ENCODE measurements around the gene BRDT. TPM values are rescaled to one million over a fixed set of nuclear protein-coding genes. Genes with fewer than 3 reads are reported as not detected.

Gene BRDT
- total RNA-seq, 1 experiment from 2014 or later, result 0.13 TPM

DNA sequence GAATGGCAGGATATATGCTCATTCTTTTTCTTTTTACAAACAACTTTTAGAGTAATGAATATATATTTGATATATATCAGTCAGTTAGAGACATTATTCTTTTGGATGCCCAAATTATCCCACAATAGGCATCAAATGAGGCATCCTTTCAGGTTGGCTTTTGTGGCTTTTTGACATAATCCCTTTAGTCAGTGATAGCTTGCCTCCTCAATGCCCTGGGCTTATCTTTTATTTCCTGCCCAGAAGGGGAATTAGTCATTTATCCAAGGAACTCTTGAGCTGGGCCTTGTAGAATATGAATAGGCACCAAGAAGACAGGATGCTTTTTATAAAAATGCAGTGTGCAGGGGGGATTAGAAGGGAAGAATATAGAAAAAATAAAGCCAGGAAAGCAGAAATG is 102.7 kb downstream of the BRDT start:
- Mint-ChIP-seq H3K27ac (no peak overlapping the region), H3K9me3 (no peaks in the 10 kb centered on the region), H3K4me3 (no peak overlapping the region), H3K27me3 (ENCODE audit: low read depth) (no peaks in the 10 kb centered on the region), H3K36me3 (no peaks in the 10 kb centered on the region), H3K4me1 (no peaks in the 10 kb centered on the region)
- ATAC-seq (no peak), DNase-seq (ENCODE audit: low spot score) (no peak)
- ChIA-PET POLR2A (no interaction called here), CTCF (no interaction called here)
- no peak for TF ChIP-seq EMX1 (CRISPR knock-in tag; IDR thresholded peaks at IDR 0.05)
- TF ChIP-seq, protein P1, sequence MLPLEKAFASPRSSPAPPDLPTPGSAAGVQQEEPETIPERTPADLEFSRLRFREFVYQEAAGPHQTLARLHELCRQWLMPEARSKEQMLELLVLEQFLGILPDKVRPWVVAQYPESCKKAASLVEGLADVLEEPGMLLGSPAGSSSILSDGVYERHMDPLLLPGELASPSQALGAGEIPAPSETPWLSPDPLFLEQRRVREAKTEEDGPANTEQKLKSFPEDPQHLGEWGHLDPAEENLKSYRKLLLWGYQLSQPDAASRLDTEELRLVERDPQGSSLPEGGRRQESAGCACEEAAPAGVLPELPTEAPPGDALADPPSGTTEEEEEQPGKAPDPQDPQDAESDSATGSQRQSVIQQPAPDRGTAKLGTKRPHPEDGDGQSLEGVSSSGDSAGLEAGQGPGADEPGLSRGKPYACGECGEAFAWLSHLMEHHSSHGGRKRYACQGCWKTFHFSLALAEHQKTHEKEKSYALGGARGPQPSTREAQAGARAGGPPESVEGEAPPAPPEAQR (CRISPR knock-in tag; IDR thresholded peaks at IDR 0.05), result no peak
- no peak for TF ChIP-seq GTF2I (CRISPR knock-in tag; conservative IDR thresholded peaks at IDR 0.05)
- TF ChIP-seq, protein P2, sequence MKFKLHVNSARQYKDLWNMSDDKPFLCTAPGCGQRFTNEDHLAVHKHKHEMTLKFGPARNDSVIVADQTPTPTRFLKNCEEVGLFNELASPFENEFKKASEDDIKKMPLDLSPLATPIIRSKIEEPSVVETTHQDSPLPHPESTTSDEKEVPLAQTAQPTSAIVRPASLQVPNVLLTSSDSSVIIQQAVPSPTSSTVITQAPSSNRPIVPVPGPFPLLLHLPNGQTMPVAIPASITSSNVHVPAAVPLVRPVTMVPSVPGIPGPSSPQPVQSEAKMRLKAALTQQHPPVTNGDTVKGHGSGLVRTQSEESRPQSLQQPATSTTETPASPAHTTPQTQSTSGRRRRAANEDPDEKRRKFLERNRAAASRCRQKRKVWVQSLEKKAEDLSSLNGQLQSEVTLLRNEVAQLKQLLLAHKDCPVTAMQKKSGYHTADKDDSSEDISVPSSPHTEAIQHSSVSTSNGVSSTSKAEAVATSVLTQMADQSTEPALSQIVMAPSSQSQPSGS (CRISPR knock-in tag; IDR thresholded peaks at IDR 0.05; ENCODE audit: borderline replicate concordance, low read depth), result no peak
- TF ChIP-seq JAZF1 (CRISPR knock-in tag; IDR thresholded peaks at IDR 0.05), result no peak

Other genes starting within 250 kb of the BRDT start
- 3.7 to 4.2 TPM (median 3.7 TPM) in 3 replicates for gene TGFBR3, start 63.2 kb upstream of the BRDT start, total RNA-seq (2021)
- gene EPHX4, start 80.6 kb downstream of the BRDT start, total RNA-seq (2021), result 0.15 to 0.53 TPM (median 0.30 TPM) in 3 replicates
- 0.25 TPM in 1 of 3 replicates, not detected in the others for gene SETSIP, start 126.0 kb downstream of the BRDT start, total RNA-seq (2021)
- gene BTBD8, start 130.9 kb downstream of the BRDT start, total RNA-seq (2021), result 3.7 to 4.6 TPM (median 4.5 TPM) in 3 replicates

Data from WTC11 (cell line).